Measurements from ENCODE around the gene SORCS2.

The SORCS2 gene

GRCh38 chr4:7662507-7662846 is 470.1 kb downstream of the SORCS2 start:
- Histone ChIP-seq H3K27me3 (ENCODE audit: control insufficient read depth, insufficient read depth, low read length) (no peaks in the 10 kb centered on the region), H3K9me3 (ENCODE audit: control insufficient read depth, insufficient read depth, low read length) (no peaks in the 10 kb centered on the region), H3K4me3 (ENCODE audit: low read depth, low read length) (no peak overlapping the region), H3K4me1 (ENCODE audit: control insufficient read depth, insufficient read depth, low read length) (no peaks in the 10 kb centered on the region), H3K9ac (ENCODE audit: low read depth, low read length) (no peak overlapping the region), H3K36me3 (ENCODE audit: control insufficient read depth, insufficient read depth, low read length) (no peaks in the 10 kb centered on the region)

GRCh38 chr4:7663075-7663541 is 470.8 kb downstream of the SORCS2 start:
- Histone ChIP-seq H3K27me3 (ENCODE audit: control insufficient read depth, insufficient read depth, low read length) (no peaks in the 10 kb centered on the region), H3K36me3 (ENCODE audit: control insufficient read depth, insufficient read depth, low read length) (no peaks in the 10 kb centered on the region), H3K9me3 (ENCODE audit: control insufficient read depth, insufficient read depth, low read length) (no peaks in the 10 kb centered on the region), H3K9ac (ENCODE audit: low read depth, low read length) (no peak overlapping the region), H3K4me3 (ENCODE audit: low read depth, low read length) (no peak overlapping the region), H3K4me1 (ENCODE audit: control insufficient read depth, insufficient read depth, low read length) (no peaks in the 10 kb centered on the region)

GRCh38 chr4:7664106-7664505 is 471.8 kb downstream of the SORCS2 start:
- Histone ChIP-seq H3K4me1 (ENCODE audit: control insufficient read depth, insufficient read depth, low read length) (no peaks in the 10 kb centered on the region), H3K36me3 (ENCODE audit: control insufficient read depth, insufficient read depth, low read length) (no peaks in the 10 kb centered on the region), H3K27me3 (ENCODE audit: control insufficient read depth, insufficient read depth, low read length) (no peaks in the 10 kb centered on the region)

GRCh38 chr4:7665321-7665720 is 473.0 kb downstream of the SORCS2 start:
- H3K4me3 ChIP-seq (ENCODE audit: low read depth, low read length): no peak overlapping the region
- no peaks in the 10 kb centered on the region for H3K9me3 ChIP-seq (ENCODE audit: control insufficient read depth, insufficient read depth, low read length)
- no peaks in the 10 kb centered on the region for H3K4me1 ChIP-seq (ENCODE audit: control insufficient read depth, insufficient read depth, low read length)
- no peak overlapping the region for H3K9ac ChIP-seq (ENCODE audit: low read depth, low read length)
- H3K27me3 ChIP-seq (ENCODE audit: control insufficient read depth, insufficient read depth, low read length): no peaks in the 10 kb centered on the region
- H3K36me3 ChIP-seq (ENCODE audit: control insufficient read depth, insufficient read depth, low read length): no peaks in the 10 kb centered on the region

More at GRCh38 chr4:7664106-7664505, 471.8 kb downstream of the SORCS2 start:
- no peak overlapping the region for H3K9ac ChIP-seq (ENCODE audit: low read depth, low read length)
- H3K9me3 ChIP-seq (ENCODE audit: control insufficient read depth, insufficient read depth, low read length): no peaks in the 10 kb centered on the region
- no peak overlapping the region for H3K4me3 ChIP-seq (ENCODE audit: low read depth, low read length)

- H3K4me3 ChIP-seq (ENCODE audit: low read depth, low read length): no peak overlapping the region
- no peaks in the 10 kb centered on the region for H3K27me3 ChIP-seq (ENCODE audit: control insufficient read depth, insufficient read depth, low read length)
- no peaks in the 10 kb centered on the region for H3K4me1 ChIP-seq (ENCODE audit: control insufficient read depth, insufficient read depth, low read length)
- no peak overlapping the region for H3K9ac ChIP-seq (ENCODE audit: low read depth, low read length)
- H3K9me3 ChIP-seq (ENCODE audit: control insufficient read depth, insufficient read depth, low read length): no peaks in the 10 kb centered on the region
- no peaks in the 10 kb centered on the region for H3K36me3 ChIP-seq (ENCODE audit: control insufficient read depth, insufficient read depth, low read length)
These were observed 473.7 kb downstream of the SORCS2 start for GRCh38 chr4:7666011-7666410.

- Histone ChIP-seq H3K4me3 (ENCODE audit: low read depth, low read length) (no peak overlapping the region), H3K4me1 (ENCODE audit: control insufficient read depth, insufficient read depth, low read length) (no peaks in the 10 kb centered on the region), H3K9ac (ENCODE audit: low read depth, low read length) (no peak overlapping the region), H3K27me3 (ENCODE audit: control insufficient read depth, insufficient read depth, low read length) (no peaks in the 10 kb centered on the region), H3K36me3 (ENCODE audit: control insufficient read depth, insufficient read depth, low read length) (no peaks in the 10 kb centered on the region), H3K9me3 (ENCODE audit: control insufficient read depth, insufficient read depth, low read length) (no peaks in the 10 kb centered on the region)
These were observed 474.4 kb downstream of the SORCS2 start for GRCh38 chr4:7666744-7667143.

GRCh38 chr4:7668271-7668670 is 475.9 kb downstream of the SORCS2 start:
- H3K27me3 ChIP-seq (ENCODE audit: control insufficient read depth, insufficient read depth, low read length): no peaks in the 10 kb centered on the region
- no peaks in the 10 kb centered on the region for H3K9me3 ChIP-seq (ENCODE audit: control insufficient read depth, insufficient read depth, low read length)
- no peaks in the 10 kb centered on the region for H3K36me3 ChIP-seq (ENCODE audit: control insufficient read depth, insufficient read depth, low read length)
- no peaks in the 10 kb centered on the region for H3K4me1 ChIP-seq (ENCODE audit: control insufficient read depth, insufficient read depth, low read length)
- no peak overlapping the region for H3K9ac ChIP-seq (ENCODE audit: low read depth, low read length)
- no peak overlapping the region for H3K4me3 ChIP-seq (ENCODE audit: low read depth, low read length)

- H3K4me1 ChIP-seq (ENCODE audit: control insufficient read depth, insufficient read depth, low read length): no peaks in the 10 kb centered on the region
- no peaks in the 10 kb centered on the region for H3K9me3 ChIP-seq (ENCODE audit: control insufficient read depth, insufficient read depth, low read length)
- H3K9ac ChIP-seq (ENCODE audit: low read depth, low read length): no peak overlapping the region
- no peaks in the 10 kb centered on the region for H3K27me3 ChIP-seq (ENCODE audit: control insufficient read depth, insufficient read depth, low read length)
- H3K4me3 ChIP-seq (ENCODE audit: low read depth, low read length): no peak overlapping the region
- H3K36me3 ChIP-seq (ENCODE audit: control insufficient read depth, insufficient read depth, low read length): no peaks in the 10 kb centered on the region
These were observed 476.5 kb downstream of the SORCS2 start for GRCh38 chr4:7668826-7669225.

- no peak overlapping the region for H3K9ac ChIP-seq (ENCODE audit: low read depth, low read length)
- H3K4me3 ChIP-seq (ENCODE audit: low read depth, low read length): no peak overlapping the region
- H3K4me1 ChIP-seq (ENCODE audit: control insufficient read depth, insufficient read depth, low read length): no peaks in the 10 kb centered on the region
- no peaks in the 10 kb centered on the region for H3K36me3 ChIP-seq (ENCODE audit: control insufficient read depth, insufficient read depth, low read length)
- no peaks in the 10 kb centered on the region for H3K9me3 ChIP-seq (ENCODE audit: control insufficient read depth, insufficient read depth, low read length)
- H3K27me3 ChIP-seq (ENCODE audit: control insufficient read depth, insufficient read depth, low read length): no peaks in the 10 kb centered on the region
These were observed 480.3 kb downstream of the SORCS2 start for GRCh38 chr4:7672601-7673000.

GRCh38 chr4:7673121-7673520 is 480.8 kb downstream of the SORCS2 start:
- H3K9ac ChIP-seq (ENCODE audit: low read depth, low read length): no peak overlapping the region
- H3K27me3 ChIP-seq (ENCODE audit: control insufficient read depth, insufficient read depth, low read length): no peaks in the 10 kb centered on the region
- H3K9me3 ChIP-seq (ENCODE audit: control insufficient read depth, insufficient read depth, low read length): no peaks in the 10 kb centered on the region
- H3K4me1 ChIP-seq (ENCODE audit: control insufficient read depth, insufficient read depth, low read length): no peaks in the 10 kb centered on the region
- no peak overlapping the region for H3K4me3 ChIP-seq (ENCODE audit: low read depth, low read length)
- no peaks in the 10 kb centered on the region for H3K36me3 ChIP-seq (ENCODE audit: control insufficient read depth, insufficient read depth, low read length)

GRCh38 chr4:7674706-7675105 is 482.4 kb downstream of the SORCS2 start:
- Histone ChIP-seq H3K4me3 (ENCODE audit: low read depth, low read length) (no peak overlapping the region), H3K9me3 (ENCODE audit: control insufficient read depth, insufficient read depth, low read length) (no peaks in the 10 kb centered on the region), H3K36me3 (ENCODE audit: control insufficient read depth, insufficient read depth, low read length) (no peaks in the 10 kb centered on the region), H3K4me1 (ENCODE audit: control insufficient read depth, insufficient read depth, low read length) (no peaks in the 10 kb centered on the region), H3K27me3 (ENCODE audit: control insufficient read depth, insufficient read depth, low read length) (no peaks in the 10 kb centered on the region), H3K9ac (ENCODE audit: low read depth, low read length) (no peak overlapping the region)

- Histone ChIP-seq H3K27me3 (ENCODE audit: control insufficient read depth, insufficient read depth, low read length) (no peaks in the 10 kb centered on the region), H3K9ac (ENCODE audit: low read depth, low read length) (no peak overlapping the region), H3K4me1 (ENCODE audit: control insufficient read depth, insufficient read depth, low read length) (no peaks in the 10 kb centered on the region), H3K9me3 (ENCODE audit: control insufficient read depth, insufficient read depth, low read length) (no peaks in the 10 kb centered on the region), H3K4me3 (ENCODE audit: low read depth, low read length) (no peak overlapping the region), H3K36me3 (ENCODE audit: control insufficient read depth, insufficient read depth, low read length) (no peaks in the 10 kb centered on the region)
These were observed 482.8 kb downstream of the SORCS2 start for GRCh38 chr4:7675136-7675535.

Measured in iPS-15b (cell line).